Glomerular visceral epithelial cell (primary cell): ENCODE data around the gene PSMD3.
"Not testable (repeated sequence)": the region's sequence is repeated elsewhere in the genome, so short reads cannot be mapped to it uniquely, and the experiment has no call there.

Source experiments
- DNase-seq: peaks from one replicate; pipeline ENCODE4 v3.0.0-alpha.2; 2016; ENCODE audit errors: extremely low spot score

PSMD3 gene

DNA sequence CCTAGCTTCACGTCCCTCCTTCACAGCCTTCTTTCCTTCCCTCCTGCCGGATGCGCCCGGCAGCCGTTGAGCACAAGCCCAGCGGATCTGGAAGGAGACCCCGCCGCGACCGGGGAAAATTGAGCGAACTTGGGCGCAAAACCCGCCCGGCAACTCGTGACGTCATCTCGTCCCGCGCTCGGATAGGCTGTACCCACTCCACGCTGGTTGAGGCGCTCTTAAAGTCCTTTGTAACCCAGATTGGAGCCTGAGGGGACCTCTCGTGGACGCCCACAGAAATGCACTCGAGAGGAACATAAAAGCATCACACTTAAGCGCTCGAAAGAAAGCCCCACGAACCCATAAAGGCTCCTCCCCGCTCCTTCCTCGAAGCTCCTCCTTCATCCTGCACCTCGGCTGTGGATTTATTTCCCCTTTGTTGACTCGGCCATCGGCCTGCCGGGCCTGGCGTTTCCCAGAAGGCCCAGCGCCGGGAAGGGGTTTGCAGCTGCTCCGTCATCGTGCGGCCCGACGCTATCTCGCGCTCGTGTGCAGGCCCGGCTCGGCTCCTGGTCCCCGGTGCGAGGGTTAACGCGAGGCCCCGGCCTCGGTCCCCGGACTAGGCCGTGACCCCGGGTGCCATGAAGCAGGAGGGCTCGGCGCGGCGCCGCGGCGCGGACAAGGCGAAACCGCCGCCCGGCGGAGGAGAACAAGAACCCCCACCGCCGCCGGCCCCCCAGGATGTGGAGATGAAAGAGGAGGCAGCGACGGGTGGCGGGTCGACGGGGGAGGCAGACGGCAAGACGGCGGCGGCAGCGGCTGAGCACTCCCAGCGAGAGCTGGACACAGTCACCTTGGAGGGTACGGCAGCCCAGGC is at the start of gene PSMD3:
Gene PSMD3, plus strand, starts transcription at position 457 of the 856 bp plus-strand sequence. Its CDS starts 164 bp downstream, at position 621.
- DNase-seq: peak; percentile 100

DNA sequence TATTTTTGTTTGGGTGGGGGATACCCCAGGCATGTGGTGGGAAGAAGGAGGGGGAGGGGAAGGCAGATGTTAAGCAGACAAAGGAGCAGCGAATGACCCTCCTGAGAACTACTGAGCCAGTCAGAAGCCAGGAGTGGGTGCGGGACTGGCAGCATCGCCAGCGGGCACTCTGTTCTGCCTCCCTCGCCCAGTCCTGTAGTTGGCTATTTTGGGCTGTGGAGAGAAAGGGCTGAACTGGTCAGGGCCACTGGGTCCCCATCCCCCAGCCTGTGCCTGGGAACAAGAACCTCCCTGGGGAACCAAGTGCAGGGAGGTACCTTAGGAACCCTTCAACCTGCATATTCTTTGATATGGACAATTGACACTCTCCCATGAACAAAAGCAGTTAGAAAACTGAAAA is 46.7 kb upstream of the PSMD3 start:
- no peak for DNase-seq

DNA sequence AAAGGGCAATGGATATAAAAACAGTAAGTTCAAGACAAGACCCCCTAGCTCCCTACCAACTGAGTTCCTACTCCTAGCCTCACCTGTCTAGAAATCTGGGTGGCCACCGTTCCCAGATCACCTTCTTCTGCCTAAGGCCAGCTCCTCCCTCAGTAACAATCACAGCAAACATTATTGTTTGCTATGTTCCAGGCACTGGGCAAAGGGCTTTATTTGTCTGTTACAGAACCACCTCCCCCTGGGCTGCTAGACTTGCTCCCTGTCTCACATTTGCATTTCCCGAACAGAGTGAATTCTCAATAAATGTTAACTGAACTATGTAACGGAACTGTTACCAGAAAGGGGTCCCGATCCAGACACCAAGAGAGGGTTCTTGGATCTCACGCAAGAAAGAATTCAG is 46.3 kb upstream of the PSMD3 start:
- no peak for DNase-seq

DNA sequence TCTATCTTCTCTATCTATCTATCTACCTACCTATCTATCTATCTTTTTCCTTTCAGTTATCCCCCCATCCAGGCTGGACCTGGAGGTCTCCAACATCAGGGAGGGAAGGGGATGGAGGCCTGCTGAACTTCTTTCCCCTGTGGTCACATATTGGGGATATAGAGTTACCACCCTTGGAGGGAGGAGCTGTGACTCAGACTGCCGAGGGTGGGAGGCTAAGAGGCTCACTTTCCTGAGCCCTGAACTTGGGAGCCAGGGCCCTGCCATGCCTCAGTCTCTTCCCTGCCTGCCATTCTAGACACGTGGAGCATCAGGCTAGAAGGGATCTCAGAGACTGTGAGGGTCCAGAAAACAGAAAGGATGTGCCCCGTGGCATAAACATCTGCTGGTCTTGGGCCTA is 44.7 kb upstream of the PSMD3 start:
- DNase-seq: no peak

DNA sequence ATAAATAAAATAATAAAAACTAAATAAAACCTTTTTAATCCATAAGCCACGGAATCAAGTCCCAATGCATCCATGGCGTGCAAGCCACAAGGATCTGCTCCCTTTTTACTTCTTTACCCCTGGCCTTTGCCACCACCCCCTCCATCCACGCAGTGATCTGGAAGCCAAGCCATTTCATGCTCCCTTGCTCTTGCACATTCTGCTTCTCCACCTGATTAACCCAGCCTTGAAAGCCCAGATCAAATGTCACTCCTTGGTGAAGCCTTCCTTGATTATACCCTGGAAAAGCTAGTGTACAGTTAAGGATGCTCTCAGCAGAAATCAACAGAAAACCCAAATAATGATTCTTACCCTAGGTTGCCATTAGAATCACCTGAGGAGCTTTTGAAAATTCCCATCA is 43.2 kb upstream of the PSMD3 start:
- DNase-seq: no peak

DNA sequence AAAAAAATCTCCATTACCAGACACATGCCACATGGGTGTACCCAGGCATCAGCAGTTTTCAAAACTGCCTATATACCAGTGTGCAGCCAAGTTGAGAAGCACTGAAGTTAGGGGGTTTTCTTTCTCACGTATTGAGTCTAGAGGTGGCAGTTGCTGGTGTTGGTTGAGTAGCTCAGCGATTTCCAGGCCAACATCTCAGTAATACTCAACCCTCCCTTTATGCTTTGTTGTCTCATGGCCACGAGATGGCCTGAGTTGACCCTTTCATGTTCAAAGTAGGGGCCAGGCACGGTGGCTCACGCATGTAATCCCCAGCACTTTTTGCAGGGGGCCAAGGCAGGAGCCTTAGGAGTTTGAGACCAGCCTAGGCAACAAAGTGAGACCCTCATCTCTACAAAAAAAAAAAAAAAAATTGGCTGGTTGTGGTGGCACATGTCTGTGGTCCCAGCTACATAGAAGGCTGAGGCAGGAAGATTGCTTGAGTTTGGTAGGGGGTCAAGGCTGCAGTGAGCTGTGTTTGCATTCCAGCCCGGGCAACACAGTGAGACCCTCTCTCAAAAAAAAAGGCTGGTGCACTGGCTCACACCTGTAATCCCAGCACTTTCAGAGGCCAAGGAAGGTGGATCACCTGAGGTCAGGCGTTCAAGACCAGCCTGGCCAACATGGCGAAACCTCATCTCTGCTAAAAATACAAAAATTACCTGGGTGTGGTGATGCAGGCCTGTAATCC is 42.3 kb upstream of the PSMD3 start:
- DNase-seq: no peak

DNA sequence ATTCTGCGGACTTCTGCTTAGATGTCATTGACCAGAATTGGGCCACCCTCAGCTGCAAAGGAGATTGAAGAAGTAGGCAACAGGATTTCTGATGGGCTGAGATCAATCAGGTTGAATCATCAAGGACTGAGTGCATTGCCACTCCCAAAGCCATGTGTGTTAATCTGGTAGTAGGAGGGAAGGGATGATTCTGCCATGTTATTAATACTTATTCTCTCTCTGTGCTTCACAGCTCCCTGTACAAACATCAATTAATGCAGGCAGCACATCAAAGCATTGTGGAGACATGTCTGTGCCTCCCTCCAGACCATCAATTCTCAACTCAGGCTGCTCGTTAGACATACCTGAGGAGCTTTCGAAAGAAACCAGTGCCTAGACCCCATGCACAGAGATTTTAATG is 41.5 kb upstream of the PSMD3 start:
- DNase-seq: no peak

DNA sequence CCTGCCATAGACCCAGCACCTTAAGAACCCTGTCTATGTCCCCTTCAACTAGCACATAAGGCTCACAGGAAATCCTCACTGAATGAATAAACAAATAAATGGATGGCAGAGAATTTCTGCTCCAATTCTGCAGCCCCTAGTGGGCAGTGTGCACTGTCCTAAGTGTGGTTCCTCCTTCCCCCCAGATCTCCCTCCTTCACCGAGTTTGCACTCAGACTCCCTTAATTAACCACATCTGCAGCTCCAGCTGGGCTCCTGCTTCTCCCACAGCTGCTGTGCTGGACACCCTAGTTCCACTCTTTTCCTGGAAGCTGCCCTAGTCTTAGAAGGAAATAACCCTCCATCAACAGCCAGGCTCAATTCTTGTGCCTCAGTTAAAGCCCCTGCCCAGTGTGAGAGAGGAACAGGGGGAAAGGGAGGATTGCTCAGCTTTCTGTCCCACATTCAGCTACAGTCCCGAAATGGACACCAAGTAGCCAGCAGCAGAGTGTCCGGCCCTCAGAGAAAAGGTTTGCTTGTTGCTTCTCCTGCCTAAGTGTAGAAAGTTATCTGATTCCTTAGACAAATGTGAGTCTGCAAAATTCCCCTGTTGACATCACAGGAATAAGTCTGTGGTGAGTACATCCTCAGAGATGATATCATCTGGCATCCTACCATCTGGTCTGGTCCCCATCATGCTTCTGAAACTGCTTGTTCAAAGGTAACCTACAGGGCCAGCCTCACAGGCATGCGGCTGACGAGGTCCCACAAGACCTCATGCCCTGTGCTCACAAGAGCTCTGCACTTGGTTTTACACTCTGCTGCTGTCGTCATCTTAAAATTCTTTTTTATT is 40.8 kb upstream of the PSMD3 start:
- peak; percentile 87 for DNase-seq

DNA sequence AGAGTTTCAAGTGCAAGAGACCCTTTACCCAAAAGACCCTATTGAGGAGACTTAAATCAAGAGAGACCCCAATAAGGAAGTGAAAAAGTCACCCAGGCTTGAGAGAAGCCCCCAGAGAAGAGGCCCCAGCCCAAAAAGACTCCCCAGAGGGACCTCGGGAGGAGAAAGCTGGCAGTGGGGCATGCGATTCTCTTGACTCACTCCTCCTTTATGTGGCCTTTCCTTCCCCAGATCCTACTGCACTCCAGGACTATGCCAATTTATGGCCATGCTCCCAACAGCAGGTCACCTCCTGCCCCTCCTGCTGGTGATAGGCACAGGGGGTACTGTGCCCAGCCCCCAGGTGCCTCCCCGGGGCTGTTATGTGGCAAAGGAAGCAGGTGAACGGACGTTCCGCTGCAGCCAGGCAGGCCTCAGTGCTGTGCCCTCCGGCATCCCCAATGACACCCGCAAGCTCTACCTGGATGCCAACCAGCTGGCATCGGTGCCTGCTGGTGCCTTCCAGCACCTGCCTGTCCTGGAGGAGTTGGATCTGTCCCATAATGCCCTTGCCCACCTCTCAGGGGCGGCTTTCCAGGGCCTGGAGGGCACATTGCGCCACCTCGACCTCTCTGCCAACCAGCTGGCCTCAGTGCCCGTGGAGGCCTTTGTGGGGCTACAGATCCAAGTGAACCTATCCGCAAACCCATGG is 36.8 kb upstream of the PSMD3 start:
- DNase-seq: no peak

DNA sequence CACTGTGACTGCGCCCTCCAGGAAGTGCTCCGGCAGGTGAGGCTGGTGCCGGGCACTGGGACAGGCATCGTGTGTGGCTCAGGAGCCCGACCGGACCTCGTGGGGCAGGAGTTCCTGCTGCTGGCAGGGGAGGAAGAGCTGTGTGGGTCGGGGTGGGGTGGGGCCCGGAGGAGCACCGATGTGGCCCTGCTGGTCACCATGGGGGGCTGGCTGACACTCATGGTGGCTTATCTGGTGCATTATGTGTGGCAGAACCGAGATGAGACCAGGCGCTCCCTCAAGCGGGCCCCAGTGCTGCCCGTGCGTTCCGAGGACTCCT is 36.3 kb upstream of the PSMD3 start:
- DNase-seq: no peak

DNA sequence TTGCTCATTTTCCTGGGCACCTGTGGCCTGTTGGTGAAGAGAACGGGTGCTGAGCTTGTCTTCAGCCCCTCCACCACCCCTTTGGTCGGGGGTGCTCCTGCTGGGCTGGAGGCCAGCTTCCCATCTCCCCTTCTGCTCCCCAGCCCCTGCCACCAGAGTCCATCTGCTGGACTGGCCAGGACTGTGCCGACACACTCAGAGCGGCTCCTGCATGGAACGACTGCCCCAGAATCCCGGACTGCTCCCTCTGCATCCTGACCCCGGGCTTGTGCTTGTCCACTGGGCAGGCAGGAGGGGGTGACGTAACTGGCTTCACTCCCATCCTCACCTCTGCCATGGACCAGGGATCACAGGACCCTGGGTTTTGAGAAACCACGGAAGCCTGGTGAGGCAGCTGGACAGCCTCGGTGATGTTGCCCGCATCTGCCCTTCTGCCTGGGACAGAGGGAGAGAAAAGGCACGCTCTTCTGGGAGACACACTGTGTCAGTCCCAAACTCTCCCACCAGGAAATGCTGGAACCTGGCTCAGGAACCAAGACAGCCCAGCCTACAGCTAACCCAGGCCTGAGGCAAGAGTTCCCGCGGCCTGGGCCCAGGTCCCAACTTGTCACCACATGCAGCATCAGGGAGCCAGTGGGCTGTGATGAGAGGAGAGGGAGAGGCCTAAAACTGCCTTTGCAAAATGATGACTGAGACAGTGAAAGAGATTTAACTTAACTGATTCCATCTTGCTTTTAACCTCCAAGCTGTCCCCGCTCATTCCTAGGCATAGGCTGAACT is 33.9 kb upstream of the PSMD3 start:
- DNase-seq: no peak

DNA sequence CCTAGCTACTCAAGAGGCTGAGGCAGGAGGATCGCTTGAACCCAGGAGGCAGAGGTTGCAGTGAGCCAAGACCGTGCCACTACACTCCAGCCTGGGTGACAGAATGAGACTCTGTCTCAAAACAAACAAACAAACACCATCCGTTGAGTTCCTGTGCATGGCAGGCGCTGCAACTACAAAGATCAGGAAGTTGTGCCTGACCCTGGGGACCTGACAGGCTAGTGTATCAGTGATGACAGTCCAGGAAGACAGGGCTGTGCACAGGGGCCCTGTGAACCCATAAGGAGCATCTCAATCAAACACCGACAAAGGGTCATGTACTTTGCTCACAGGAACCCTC is 32.1 kb upstream of the PSMD3 start:
- not testable (repeated sequence) for DNase-seq

DNA sequence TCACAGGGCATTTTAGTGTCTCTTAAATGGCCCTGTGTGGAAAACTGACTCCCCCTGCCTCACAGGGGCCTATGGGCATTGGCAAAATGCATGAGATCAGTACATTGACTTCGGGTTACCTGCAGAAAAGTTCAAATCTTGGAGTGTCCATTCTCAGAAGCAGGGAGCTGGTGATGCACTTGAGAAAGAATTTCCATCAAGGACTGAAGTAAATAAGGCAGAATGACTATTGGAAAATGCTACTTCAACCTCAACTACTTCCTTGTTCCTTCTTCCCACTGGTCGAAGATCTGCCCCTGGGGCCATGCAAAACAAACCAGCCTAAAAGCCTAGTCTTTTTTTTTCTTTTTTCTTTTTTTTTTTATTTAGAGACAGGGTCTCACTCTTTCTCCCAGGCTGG is 31.6 kb upstream of the PSMD3 start:
- DNase-seq: no peak

DNA sequence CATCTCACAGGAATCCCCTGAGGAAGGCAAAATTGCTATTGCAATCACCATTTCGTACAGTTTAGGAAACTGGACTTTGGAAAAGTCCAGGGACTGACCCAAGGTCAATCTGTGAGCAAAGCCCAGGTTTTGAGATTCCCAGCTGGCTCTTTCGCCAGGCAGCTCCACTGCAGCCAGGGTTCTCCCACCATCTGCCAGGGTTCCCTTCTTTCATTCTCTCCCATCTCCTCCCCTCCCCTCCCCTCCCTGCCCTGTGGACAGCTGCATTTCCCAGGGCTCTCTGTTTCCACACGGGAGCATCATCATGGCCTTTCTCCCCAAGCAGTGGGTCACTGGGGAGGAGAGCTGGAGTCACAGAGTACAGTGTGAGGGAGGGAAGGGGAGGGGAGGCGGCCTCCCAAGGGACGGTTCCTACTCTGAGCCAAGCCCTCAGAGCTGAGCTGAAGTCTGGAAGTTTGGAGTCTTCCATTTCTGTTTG is 29.7 kb upstream of the PSMD3 start:
- DNase-seq: no peak

DNA sequence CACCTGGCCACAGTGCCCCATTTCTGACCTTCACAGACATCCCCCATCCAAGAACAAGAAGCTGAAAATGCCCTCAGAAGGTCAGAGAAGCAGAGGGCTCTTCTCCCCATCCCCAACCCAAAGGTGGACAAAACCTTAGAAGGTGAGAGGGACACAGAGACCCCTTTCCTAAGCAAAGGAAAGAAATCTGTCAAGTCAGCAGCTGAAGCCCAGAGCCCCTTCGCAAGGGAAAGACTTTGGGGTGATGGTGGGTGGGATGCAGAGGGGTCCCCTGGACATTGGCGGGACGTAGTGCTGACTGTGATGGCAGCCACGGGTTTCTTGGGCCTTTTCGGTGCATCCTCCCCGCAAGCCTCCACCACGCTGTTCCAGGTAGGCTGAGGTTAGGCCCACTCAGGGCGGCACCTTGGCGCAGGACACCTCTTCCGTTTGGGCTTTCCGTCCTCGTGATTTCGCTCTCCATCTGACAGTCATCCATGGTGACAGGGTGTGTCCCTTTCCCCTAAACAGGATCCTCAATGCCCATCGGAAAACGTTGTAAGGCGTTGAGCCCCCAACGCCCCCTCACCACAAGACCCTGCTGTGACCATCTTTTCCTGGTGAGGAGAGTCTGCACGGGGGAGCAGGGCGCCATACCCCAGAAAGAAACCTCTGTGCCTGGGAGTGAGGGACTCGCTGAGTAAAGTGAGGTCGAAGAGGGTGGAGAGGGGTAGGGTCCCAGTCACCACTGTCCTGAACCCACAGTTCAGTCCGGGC is 28.5 kb upstream of the PSMD3 start:
- DNase-seq: no peak

DNA sequence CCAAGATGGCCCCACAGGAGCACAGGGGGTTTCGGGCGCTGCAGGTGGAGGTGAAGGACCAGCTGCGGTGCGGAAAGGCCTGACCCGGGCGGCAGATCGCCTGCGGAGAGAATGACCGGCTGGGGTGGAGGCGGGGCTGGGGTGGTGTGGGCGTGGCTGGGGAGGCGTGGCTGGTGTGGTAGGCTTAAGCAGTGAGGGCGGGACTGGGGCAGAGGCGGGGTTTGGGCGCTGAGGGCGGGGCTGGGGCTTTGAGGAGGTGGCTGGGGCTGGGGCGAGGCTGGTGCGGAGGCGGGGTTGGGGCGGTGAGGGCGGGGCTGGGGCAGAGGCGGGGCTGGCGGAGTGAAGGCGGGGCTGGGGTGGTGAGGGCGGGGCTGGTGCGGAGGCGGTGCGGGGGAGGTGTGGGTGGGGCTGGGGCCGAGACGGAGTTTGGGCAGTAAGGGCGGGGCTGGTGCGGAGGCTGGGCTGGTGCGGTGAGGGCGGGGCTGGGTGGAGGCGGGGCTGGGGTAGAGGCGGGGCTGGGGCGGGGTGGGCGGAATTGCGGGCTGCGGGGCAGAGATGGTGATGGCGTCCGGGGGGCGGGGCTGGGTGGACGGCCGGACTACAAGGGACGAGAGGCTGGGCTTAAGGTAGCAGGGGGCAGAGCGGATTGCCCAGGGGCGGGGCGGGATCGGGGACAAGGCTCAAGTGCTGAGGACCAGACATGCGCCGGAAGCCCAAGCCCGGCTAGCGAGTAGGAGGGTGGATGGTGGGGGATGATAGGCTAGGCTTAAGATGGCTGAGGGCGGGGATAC is 27.7 kb upstream of the PSMD3 start:
- peak; percentile 97 for DNase-seq

DNA sequence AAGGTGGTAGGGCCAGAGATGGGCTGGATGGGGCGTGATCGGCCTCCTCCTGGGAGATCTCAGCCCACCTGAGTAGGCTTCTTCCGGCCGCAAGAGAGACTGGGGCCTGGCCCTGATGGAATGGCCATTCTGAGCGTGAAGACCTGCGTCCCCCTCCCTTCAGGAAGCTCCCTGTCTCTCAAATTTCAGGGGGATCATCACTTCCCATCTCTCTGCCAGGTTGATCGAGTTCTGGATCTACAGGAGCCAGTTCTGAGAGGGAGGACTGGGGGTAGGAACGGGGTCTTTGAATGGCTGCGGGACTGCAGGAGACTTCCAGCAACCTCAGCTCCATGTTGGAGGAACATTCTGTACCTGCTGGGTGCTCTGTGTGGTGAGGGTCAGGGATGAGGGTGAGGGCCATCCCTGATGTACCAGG is 27.1 kb upstream of the PSMD3 start:
- no peak for DNase-seq

DNA sequence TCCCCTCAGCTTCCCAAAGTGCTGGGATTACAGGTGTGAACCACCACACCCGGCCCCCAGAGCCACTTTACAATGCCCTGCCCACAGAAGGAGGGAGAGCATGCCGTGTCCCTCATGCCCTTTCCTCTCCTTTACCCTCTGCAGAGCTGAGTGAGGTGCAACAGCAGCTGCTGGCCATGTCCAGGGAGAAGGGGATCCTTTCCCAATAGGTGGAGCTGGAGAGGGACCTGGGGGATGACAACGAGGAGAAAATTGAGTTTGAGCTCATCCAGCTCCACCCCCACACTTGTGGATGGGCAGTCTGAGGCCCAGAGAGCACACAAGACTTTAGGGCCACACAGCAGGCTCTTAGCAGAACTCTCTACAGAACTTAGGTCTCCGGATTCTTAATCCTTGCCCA is 25.7 kb upstream of the PSMD3 start:
- no peak for DNase-seq

DNA sequence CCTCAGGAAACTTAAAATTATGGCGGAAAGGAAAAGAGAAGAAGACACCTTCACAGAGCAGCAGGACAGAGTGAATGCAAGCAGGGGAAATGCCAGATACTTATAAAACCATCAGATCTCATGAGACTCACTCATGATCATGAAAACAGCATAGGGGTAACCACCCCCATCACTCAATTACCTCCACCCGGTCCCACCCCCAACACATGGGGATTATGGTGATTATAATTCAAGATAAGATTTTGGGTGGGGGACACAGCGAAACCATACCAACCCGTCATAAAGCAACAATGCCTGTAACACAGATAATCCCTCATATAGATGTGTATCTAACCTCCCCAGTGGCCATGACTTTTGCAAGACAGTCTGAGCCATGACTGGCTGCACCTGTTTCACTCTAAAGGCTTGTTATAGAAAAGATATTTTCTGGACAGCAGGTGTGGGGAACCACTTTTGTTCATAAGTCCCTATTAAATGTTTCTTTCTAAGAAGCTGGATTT is 24.8 kb upstream of the PSMD3 start:
- no peak for DNase-seq
